ENCODE measurements around the gene GIPC2. TPM values are rescaled to one million over a fixed set of nuclear protein-coding genes. Genes with fewer than 3 reads are reported as not detected.

The GIPC2 gene
- total RNA-seq, result 0.12 and 0.44 TPM in 2 replicates

GRCh38 chr1:78045926-78046778 lies at the start of gene GIPC2:
TSS of gene GIPC2 (plus strand) at chr1:78045966. CDS start at chr1:78046095, 129 bp downstream.

GRCh38 chr1:78004719-78005447 lies 40.9 kb upstream of the GIPC2 start, which contains the start of gene DNAJB4:
TSS of gene DNAJB4 (plus strand) at chr1:78004939. CDS start at chr1:78005111, 172 bp downstream.

Other genes starting within 250 kb of the GIPC2 start
- gene NEXN, start 157.3 kb upstream of the GIPC2 start, total RNA-seq, result 41.9 and 49.1 TPM in 2 replicates
- gene FUBP1, start 66.9 kb upstream of the GIPC2 start, total RNA-seq, result 36.7 and 42.2 TPM in 2 replicates
- gene DNAJB4, start 41.0 kb upstream of the GIPC2 start, total RNA-seq, result 62.0 and 71.5 TPM in 2 replicates

All from cardiac ventricle fibroblast (primary cell).